Measurements from ENCODE around the gene ACVRL1.
"Not testable (repeated sequence)": the region's sequence is repeated elsewhere in the genome, so short reads cannot be mapped to it uniquely, and the experiment has no call there.

The ACVRL1 gene

GRCh38 chr12:51874486-51874885, 32.8 kb upstream of the ACVRL1 start:
- no peak for DNase-seq

- no peak for DNase-seq
These were observed 28.2 kb upstream of the ACVRL1 start for GRCh38 chr12:51879102-51879501.

- no peak for DNase-seq
These were observed 24.0 kb upstream of the ACVRL1 start for GRCh38 chr12:51883295-51883694.

DNA sequence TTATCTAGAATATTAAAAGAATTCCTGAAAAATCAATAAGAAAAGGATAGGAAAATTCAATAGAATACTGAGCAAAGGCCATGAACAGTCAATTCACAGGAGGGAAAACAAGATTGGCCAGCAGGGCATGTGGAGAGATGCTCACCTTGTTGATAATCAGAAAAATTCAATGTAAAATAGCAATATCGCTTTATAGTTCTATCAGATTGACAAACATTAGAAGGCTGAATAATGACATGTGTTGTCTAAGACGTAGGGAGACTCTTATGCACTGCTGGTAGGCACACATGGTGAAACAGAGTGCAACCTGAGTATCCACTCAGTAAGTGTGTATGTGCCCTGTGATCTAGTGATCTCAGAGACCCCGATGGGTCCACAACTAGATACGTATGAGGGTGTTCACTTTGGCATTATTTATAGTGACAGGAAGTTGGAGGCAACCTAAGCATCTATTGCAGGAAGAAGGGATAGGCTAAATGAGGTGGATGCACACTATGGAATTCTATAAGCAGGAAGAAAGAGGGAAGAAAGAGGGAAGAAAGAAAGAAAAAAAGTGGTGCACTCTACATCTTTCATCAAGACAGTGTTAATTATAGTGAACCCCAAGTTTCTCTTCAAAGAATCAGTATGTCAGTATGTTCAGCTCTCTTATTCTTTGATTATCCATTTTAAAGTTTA, 23.2 kb upstream of the ACVRL1 start:
- no peak for DNase-seq

- no peak for DNase-seq
These were observed 22.6 kb upstream of the ACVRL1 start for GRCh38 chr12:51884676-51885229.

DNA sequence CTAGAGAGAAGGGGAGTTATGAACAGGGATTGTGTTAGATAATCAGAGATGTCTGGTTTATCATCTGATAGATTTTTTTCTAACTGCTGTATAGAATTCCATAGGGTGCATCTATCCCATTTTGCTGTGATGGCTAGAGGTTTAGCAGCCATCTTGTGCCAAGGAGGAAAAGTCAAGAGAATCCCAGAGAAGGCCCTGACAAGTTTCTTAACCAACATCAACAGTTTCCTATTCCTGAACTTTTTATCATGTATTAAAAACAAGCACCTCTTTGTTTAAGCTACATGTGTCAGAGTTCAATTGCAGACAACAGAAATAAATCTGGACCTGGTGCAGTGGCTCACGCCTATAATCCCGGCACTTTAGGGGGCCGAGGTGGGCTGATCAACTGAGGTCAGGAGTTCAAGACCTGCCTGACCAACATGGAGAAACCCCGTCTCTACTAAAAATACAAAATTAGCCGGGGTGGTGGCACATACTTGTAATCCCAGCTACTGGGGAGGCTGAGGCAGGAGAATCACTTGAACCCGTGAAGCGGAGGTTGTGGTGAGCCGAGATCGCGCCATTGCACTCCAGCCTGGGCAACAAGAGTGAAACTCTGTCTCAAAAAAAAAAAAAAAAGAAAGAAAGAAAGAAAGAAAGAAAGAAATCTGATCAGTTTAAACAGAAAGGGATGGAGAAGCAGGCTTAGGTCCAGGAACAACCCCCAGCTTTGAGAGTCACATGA, 21.8 kb upstream of the ACVRL1 start:
- not testable (repeated sequence) for DNase-seq

DNA sequence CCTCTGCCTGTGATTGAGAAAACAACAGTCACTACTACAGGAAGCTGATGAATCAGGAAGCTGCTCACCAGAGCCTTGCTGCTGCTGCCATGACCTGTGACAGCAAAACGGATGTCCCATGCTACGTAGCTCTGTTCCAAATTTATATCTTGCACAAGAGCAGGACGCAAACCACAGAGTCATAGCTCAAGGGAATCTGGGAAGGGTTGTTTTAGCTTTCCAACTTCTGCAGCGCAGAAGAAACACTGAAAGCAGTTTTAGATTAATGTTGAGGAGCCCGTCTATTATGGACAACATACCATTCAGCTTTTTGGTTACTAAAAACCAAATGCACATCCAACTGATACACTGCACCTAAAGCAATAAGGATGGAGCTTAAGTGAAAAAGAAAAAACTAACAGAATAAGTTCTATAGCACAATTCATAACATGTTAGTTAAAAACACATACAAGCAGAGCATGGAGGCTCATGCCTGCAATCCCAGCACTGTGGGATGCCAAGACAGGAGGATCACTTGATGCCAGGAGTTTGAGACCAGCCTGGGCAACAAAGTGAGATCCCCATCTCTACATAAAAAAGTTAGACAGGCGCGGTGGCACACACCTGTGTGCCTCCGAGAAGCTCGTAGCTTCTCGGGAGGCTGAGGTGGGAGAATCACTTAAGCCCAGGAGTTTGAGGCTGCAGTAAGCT, 21.1 kb upstream of the ACVRL1 start:
- DNase-seq, result peak; percentile 52

GRCh38 chr12:51887476-51888315, 19.6 kb upstream of the ACVRL1 start, which contains the start of gene ANKRD33:
Gene ANKRD33 (plus strand): TSS chr12:51888103. CDS start chr12:51888187, 84 bp downstream.
- peak; percentile 24 for DNase-seq

GRCh38 chr12:51888316-51889215, 18.7 kb upstream of the ACVRL1 start:
- no peak for DNase-seq

DNA sequence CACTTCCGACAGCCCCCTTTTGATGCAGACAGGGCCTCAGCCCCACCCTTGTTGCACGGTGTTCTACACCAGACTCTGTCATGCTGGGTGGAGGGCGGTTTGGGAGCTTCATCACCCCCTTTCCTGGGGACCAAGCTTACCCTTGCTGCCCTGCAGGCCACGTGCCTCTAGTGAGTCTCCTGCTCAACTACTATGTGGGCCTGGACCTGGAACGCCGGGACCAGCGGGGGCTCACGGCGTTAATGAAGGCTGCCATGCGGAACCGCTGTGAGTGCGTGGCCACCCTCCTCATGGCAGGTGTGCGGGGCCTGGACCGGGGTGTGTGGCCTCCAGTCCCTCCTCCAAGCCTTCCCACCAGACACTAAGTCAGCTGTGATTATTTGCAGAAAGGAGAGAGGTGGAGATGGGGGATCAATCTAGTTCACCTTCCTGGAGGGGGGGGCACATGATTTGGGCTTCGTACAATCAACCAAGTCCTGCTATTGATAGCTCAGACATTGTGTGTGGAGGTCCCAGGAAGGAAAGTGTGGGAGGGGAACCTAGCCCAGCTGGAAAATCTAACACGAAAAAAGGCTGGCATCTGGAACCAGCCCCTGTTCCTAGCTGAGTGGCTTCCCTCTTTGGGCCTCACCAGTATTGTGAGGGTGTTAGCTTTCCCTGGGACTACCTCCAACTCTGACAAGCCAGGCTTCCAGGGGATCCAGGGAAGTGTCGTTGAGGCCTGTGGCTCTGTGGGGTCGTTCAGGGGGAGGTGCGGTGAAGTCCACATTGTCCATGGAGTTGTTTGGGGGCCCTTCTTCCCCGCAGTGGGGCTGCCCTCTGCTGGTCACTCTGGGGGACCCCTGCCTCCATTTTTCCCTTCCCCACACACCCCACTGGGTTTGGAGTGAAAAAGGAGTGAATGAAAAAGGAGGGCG, 17.8 kb upstream of the ACVRL1 start:
- no peak for DNase-seq

GRCh38 chr12:51890133-51890464, 17.2 kb upstream of the ACVRL1 start:
- no peak for DNase-seq

DNA sequence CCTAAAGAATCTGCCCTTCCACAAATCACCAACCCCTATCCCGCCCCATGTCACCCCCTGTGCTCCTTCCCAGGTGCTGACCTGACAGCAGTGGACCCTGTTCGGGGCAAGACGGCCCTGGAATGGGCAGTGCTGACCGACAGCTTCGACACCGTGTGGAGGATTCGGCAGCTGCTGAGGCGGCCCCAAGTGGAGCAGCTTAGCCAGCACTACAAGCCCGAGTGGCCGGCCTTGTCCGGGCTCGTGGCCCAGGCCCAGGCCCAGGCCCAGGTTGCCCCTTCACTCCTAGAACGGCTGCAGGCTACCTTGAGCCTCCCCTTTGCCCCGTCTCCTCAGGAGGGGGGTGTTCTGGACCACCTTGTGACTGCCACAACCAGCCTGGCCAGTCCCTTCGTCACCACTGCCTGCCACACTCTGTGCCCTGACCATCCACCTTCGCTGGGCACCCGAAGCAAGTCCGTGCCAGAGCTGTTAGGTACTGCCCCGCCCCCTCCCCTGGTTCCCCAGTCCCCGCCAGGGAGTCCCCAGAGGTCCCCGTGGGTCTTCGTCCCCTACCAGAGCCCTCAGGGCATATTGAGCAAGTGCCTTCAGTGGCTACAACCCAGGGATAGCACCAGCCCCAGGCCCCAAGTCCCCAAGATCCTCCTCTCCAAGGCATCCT, 16.7 kb upstream of the ACVRL1 start:
- DNase-seq, result no peak

DNA sequence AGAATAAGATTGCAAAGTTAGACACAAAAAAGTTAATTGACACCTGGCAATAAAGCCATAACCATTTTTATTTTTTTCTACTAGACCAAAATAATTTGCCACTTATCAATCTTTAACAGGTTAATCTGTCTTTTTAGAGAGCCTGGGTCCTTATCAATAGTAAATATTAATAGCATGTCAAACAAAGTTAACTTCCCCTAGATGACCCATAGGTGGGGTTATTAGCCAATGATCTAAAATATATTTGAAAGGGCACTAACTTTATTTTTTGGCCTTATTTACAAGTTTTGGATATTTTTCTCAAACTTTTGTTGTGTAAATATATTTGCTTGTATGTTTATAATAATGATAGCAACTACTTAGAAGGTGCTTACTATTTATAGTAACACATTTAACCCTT, 15.5 kb upstream of the ACVRL1 start:
- no peak for DNase-seq

GRCh38 chr12:51893786-51894185, 13.5 kb upstream of the ACVRL1 start:
- no peak for DNase-seq

GRCh38 chr12:51895378-51896135, 11.7 kb upstream of the ACVRL1 start:
- no peak for DNase-seq

DNA sequence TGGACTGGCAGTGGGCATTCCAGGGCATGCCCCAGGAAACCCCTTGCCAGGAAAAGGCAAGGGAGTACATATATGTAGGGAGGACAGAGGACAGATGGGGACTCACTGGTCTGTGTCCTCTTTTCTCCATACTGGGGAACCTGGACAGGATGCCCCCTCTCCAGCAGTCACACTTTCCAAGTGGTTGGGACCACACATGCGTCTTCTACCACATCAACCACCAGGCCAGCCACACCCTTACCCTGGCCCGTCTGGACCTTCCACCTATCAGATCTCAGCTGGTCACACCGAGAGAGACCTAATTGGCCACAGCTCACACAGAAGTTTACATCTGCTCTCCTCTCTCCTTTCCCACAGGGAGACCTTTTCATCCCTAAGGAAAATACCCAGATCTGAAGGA, 11.1 kb upstream of the ACVRL1 start:
- DNase-seq, result no peak

DNA sequence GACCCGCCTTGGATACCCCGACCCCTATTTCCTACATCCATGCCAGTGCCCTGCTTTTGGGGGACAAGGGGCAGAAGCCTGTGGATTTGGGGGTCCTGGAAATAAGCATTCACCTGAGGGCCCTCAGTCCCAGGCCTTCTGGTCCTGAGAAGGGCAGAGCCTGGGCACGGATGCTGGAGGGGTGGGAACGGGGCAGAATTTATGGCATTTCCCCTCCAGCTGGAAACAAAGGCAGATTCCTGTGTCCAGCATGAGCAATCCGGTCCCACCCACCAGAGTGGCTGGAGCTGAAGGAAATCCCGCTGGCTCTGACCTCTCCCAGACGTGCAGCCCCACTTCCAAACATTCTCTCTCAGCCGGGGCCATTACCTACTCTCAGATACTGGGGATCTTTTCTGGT, 10.1 kb upstream of the ACVRL1 start:
- no peak for DNase-seq

DNA sequence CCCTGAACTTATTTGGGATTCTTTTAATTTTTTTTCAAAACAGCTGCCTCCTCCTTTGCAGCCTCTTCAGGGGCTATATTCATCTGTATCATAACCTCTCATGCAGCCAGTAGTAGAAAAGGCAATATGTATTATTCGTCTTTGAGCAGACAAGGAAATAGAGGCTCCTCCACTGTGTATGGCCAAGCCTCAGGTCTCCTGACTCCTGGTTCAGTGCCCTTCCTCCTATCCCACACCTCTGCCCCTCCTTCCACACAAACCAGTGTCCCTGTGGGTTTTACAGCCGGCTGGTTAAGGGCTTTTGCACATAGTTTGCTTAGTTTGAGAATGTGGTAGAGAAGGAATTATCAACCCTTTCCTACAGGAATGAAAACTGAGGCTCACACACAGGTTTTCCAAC, 8.8 kb upstream of the ACVRL1 start:
- no peak for DNase-seq

GRCh38 chr12:51898937-51899336, 8.4 kb upstream of the ACVRL1 start:
- no peak for DNase-seq

Data from stimulated activated CD4-positive, alpha-beta T cell treated with anti-CD3 and anti-CD28 coated beads, Interleukin-1b, Interleukin-23, amount 100 ng/mL, for 48 hours (primary cell).